HG03460 (cell line): ENCODE data around the gene FCN2.

Experiments used
- ATAC-seq: cut with Tn5 transposase; IDR thresholded peaks from one replicate; pipeline ENCODE4 v1.9.1; 2021; ENCODE audit not compliant: unreplicated experiment

FCN2 gene

GRCh38 chr9:134880484-134881312, at the start of gene FCN2:
Gene FCN2 (plus strand): TSS chr9:134880810. CDS start chr9:134880822, 12 bp downstream.
- no peak for ATAC-seq

GRCh38 chr9:134830926-134831720, 49.5 kb upstream of the FCN2 start:
- no peak for ATAC-seq

- no peak for ATAC-seq
Measured at GRCh38 chr9:134832471-134832870, 48.1 kb upstream of the FCN2 start.

GRCh38 chr9:134833294-134833880, 47.2 kb upstream of the FCN2 start:
- no peak for ATAC-seq

- ATAC-seq, result no peak
Measured at GRCh38 chr9:134834217-134834956, 46.2 kb upstream of the FCN2 start.

- ATAC-seq, result no peak
Measured at GRCh38 chr9:134834957-134835419, 45.6 kb upstream of the FCN2 start.

- no peak for ATAC-seq
Measured at GRCh38 chr9:134835448-134835847, 45.2 kb upstream of the FCN2 start.

GRCh38 chr9:134835987-134836386, 44.6 kb upstream of the FCN2 start:
- ATAC-seq, result no peak

GRCh38 chr9:134836406-134836970, 44.1 kb upstream of the FCN2 start:
- no peak for ATAC-seq

GRCh38 chr9:134837529-134837928, 43.1 kb upstream of the FCN2 start:
- no peak for ATAC-seq

GRCh38 chr9:134838651-134839454, 41.8 kb upstream of the FCN2 start:
- ATAC-seq, result no peak

- no peak for ATAC-seq
Measured at GRCh38 chr9:134839455-134840125, 41.0 kb upstream of the FCN2 start.

- ATAC-seq, result no peak
Measured at GRCh38 chr9:134840511-134840910, 40.1 kb upstream of the FCN2 start.

- no peak for ATAC-seq
Measured at GRCh38 chr9:134841180-134841904, 39.3 kb upstream of the FCN2 start.

- ATAC-seq, result no peak
Measured at GRCh38 chr9:134842321-134842720, 38.3 kb upstream of the FCN2 start.

GRCh38 chr9:134843740-134844139, 36.9 kb upstream of the FCN2 start:
- no peak for ATAC-seq

GRCh38 chr9:134844821-134845220, 35.8 kb upstream of the FCN2 start:
- ATAC-seq, result no peak

GRCh38 chr9:134846187-134846586, 34.4 kb upstream of the FCN2 start:
- no peak for ATAC-seq

- ATAC-seq, result no peak
Measured at GRCh38 chr9:134846699-134847098, 33.9 kb upstream of the FCN2 start.
